Cardiac muscle cell (in vitro differentiated cells and primary cell): ENCODE results near the gene FBXO24. TPM values are rescaled to one million over a fixed set of nuclear protein-coding genes. Genes with fewer than 3 reads are reported as not detected.
"Not testable (repeated sequence)": the region's sequence is repeated elsewhere in the genome, so short reads cannot be mapped to it uniquely, and the experiment has no call there.

Source experiments
- DNase-seq, 2 donors: peaks; one replicate each; pipeline versions ENCODE4 v3.0.0 to v3.0.0-alpha.2; 2010 to 2017; ENCODE audit warnings: low read depth in 1 of 2, low spot score in 1 of 2
- H3K27ac ChIP-seq: fragments of 200-600 bp; sonication (generic); 2 replicates; pipeline ENCODE4 v1.5.1; 2016
- H3K27me3 ChIP-seq: fragments of 200-600 bp; sonication (generic); 2 replicates; pipeline ENCODE4 v1.6.0; 2016; ENCODE audit warnings: control low read depth
- H3K36me3 ChIP-seq: fragments of 200-600 bp; sonication (generic); 2 replicates; pipeline ENCODE4 v1.5.1; 2016; ENCODE audit warnings: control low read depth
- H3K4me1 ChIP-seq: fragments of 200-600 bp; sonication (generic); 2 replicates; pipeline ENCODE4 v1.8.1; 2017; ENCODE audit warnings: low read depth, mild to moderate bottlenecking, mixed run types
- H3K4me3 ChIP-seq: fragments of 200-600 bp; sonication (generic); 2 replicates; pipeline ENCODE4 v1.5.1; 2016; ENCODE audit warnings: mild to moderate bottlenecking
- H3K9me3 ChIP-seq: fragments of 200-600 bp; sonication (generic); 2 replicates; pipeline ENCODE4 v1.5.1; 2017; ENCODE audit warnings: low read depth, mild to moderate bottlenecking, control low read depth
- CTCF ChIP-seq: IDR thresholded peaks from 2 replicates; pipeline ENCODE4 v1.5.1; 2012; ENCODE audit warnings: low read depth, mild to moderate bottlenecking, low read length
- polyA plus RNA-seq: library from polyadenylated mRNA; unstranded; fragments of >200 nt; fragmentation: Nextera tagmentation; extraction: Ambion mirVana; gene quantifications from 2 replicates; pipeline ENCODE4 v1.2.1, GENCODE V29; 2016
- total RNA-seq: library from RNA; depleted of rRNA; stranded (reverse); fragments of >200 nt; gene quantifications from 2 replicates; pipeline ENCODE4 v1.2.3, GENCODE V29; 2016

FBXO24 gene
- total and polyA plus RNA-seq, 2 experiments from 2014 or later: 1.9 to 2.3 TPM

GRCh38 chr7:100546129-100546925, 39.8 kb upstream of the FBXO24 start:
- no peak for TF ChIP-seq CTCF
- H3K27ac ChIP-seq: peak overlapping the region; percentile 83
- no peak for DNase-seq
- peaks cover 30% of the 10 kb centered on the region for H3K4me1 ChIP-seq
- H3K9me3 ChIP-seq: no peaks in the 10 kb centered on the region
- H3K27me3 ChIP-seq: no peaks in the 10 kb centered on the region
- H3K4me3 ChIP-seq: no peak overlapping the region
- peaks cover 4% of the 10 kb centered on the region for H3K36me3 ChIP-seq

GRCh38 chr7:100546926-100547800, 39.0 kb upstream of the FBXO24 start:
- no peak for TF ChIP-seq CTCF
- no peak for DNase-seq
- H3K27ac ChIP-seq: peak overlapping the region; percentile 83

GRCh38 chr7:100547872-100548271, 38.3 kb upstream of the FBXO24 start:
- H3K36me3 ChIP-seq: peaks cover 8% of the 10 kb centered on the region
- no peaks in the 10 kb centered on the region for H3K27me3 ChIP-seq
- DNase-seq: peak in 1 of 2 donors; percentile 90
- H3K4me3 ChIP-seq: no peak overlapping the region
- no peak overlapping the region for H3K27ac ChIP-seq
- peaks cover 30% of the 10 kb centered on the region for H3K4me1 ChIP-seq
- H3K9me3 ChIP-seq: no peaks in the 10 kb centered on the region
- TF ChIP-seq CTCF: peak; percentile 11

More at GRCh38 chr7:100546926-100547800, 39.0 kb upstream of the FBXO24 start:
- peaks cover 30% of the 10 kb centered on the region for H3K4me1 ChIP-seq
- no peaks in the 10 kb centered on the region for H3K27me3 ChIP-seq
- H3K4me3 ChIP-seq: no peak overlapping the region
- H3K9me3 ChIP-seq: no peaks in the 10 kb centered on the region
- H3K36me3 ChIP-seq: peaks cover 4% of the 10 kb centered on the region

- not testable (repeated sequence) for H3K27ac ChIP-seq, H3K36me3 ChIP-seq, H3K9me3 ChIP-seq, H3K27me3 ChIP-seq, H3K4me3 ChIP-seq
- peaks cover 30% of the 10 kb centered on the region for H3K4me1 ChIP-seq
- peak in 1 of 2 donors; percentile 44 for DNase-seq
Measured at GRCh38 chr7:100548446-100548845, 37.7 kb upstream of the FBXO24 start.

- Histone ChIP-seq H3K27ac (no peak overlapping the region), H3K4me1 (no peaks in the 10 kb centered on the region), H3K36me3 (peaks cover 11% of the 10 kb centered on the region), H3K4me3 (no peak overlapping the region), H3K27me3 (no peaks in the 10 kb centered on the region), H3K9me3 (no peaks in the 10 kb centered on the region)
- DNase-seq: no peak
- TF ChIP-seq CTCF: no peak
Measured at GRCh38 chr7:100552532-100552931, 33.6 kb upstream of the FBXO24 start.

- no peak overlapping the region for H3K27ac ChIP-seq
- TF ChIP-seq CTCF: no peak
- peaks cover 16% of the 10 kb centered on the region for H3K36me3 ChIP-seq
Measured at GRCh38 chr7:100553032-100553431, 33.1 kb upstream of the FBXO24 start.

More at GRCh38 chr7:100553032-100553431, 33.1 kb upstream of the FBXO24 start:
- Histone ChIP-seq H3K9me3 (no peaks in the 10 kb centered on the region), H3K4me1 (no peaks in the 10 kb centered on the region), H3K27me3 (no peaks in the 10 kb centered on the region), H3K4me3 (no peak overlapping the region)
- DNase-seq: no peak
